Measurements from ENCODE around the gene LRRC10B.

LRRC10B gene

GRCh38 chr11:61533039-61533375, 24.5 kb downstream of the LRRC10B start:
- no peak for DNase-seq

DNA sequence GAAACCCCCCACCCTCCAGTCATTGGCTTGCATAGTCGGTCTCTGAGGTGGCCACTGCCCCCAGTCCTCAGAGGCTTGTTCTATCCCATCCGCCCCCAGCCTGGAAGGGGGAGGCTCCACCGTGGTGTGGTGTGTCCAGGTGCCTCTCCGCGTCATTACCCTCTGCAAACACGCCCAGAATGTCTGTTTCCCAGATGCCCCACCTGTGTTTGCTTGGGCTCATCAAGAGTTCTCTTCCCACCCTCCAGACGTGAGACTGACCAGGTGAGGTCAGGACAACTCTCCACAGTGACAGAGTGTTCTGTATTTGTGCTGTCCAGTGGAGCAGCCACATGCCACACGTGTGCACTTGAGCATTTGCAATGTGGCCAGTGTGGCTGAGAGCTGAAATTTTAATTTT, 24.9 kb downstream of the LRRC10B start:
- no peak for DNase-seq

GRCh38 chr11:61534025-61534932, 25.7 kb downstream of the LRRC10B start:
- DNase-seq: no peak

DNA sequence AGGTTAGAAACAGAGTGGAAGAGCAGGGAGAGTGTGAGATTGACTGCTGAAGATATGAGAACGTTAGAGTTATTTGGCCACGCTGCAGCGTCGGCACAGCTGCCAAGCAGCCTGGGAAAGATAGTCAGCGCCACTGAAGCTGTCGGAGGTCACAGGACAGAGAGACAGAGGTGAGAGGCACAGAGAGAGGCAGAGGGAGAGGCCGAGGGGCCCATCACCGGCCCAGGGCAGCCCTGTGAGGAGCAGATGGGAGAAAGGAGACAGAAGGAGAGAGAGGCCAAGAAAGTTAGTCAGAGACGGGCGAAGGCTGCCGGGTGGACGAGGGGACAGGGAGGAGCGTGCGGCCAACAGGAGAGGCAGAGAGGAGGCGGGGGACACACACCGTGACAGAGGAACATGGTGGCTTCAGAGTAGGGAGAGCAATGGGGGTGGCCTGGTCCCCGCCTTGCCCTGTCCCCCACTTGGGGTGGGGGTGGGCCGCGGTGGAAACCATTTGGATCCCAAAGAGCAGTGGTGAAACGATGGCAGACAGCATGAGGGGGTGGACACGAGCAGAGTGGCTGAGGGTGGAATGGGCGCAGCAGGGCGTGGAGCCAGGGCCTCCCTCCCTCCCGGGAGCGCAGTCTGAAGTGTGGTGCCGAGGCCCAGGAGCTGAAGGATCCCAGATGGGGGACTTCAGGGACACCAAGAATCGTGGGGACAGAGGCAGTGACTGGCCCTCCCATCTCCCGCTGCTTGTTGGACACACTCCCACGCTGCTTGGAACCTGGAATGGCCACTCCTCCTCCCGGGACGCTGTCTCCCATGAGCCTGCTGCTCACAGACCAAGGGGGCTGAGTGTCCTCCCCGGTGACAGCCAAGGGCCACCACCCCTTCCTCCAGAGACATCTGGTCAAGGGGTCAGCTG, 26.6 kb downstream of the LRRC10B start:
- DNase-seq: no peak

DNA sequence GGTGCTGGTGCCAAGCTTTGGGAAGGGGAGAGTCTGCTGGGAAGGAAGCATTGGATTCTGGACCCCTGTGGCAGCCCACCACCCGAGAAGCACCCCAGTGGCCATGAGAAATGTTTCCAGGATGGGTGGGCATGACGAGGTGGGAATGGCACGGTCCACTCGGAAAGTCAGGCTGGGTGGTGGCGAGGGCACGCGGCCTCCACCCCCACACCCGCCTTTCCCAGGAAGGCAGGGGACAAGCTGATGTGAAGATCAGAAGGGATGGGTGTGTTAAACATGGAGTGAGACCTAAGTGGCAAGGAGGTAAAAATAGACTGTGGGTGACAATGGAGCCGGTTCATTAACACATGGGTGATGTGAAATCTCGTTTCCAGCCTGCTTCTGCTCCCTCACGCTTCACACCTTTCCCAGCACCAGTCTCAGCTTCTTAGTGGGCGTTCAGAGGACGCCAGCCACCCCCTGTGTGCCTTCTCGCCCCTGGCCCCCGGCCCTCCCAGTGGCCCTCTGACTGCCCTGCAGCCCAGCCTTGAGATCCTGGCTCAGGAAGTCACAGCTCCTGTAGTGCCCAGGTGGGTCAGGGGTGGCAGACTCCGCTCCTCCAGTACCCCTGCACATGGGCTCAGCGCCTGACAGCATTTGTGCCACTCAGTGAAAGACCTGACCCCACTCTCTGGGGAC, 27.6 kb downstream of the LRRC10B start:
- no peak for DNase-seq

GRCh38 chr11:61536676-61537270, 28.2 kb downstream of the LRRC10B start:
- no peak for DNase-seq

GRCh38 chr11:61537326-61537725, 28.8 kb downstream of the LRRC10B start:
- no peak for DNase-seq

DNA sequence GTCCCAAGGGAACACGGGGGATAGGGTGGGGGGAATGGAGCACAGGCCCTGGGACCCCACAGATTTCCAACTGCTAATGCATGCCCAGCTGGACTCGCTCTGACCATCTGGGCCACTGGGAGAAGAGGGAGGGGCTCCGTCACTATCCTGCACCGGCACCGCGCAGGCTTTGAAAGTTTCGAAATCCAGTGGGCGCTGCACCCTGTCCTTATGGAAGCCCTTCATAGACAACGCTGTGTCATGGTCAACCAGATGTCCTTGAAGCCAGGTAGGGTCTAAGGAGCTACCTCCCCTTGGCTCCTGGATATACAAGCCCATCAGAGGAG, 30.1 kb downstream of the LRRC10B start:
- DNase-seq: no peak

- no peak for DNase-seq
Measured at GRCh38 chr11:61539006-61539405, 30.5 kb downstream of the LRRC10B start.

DNA sequence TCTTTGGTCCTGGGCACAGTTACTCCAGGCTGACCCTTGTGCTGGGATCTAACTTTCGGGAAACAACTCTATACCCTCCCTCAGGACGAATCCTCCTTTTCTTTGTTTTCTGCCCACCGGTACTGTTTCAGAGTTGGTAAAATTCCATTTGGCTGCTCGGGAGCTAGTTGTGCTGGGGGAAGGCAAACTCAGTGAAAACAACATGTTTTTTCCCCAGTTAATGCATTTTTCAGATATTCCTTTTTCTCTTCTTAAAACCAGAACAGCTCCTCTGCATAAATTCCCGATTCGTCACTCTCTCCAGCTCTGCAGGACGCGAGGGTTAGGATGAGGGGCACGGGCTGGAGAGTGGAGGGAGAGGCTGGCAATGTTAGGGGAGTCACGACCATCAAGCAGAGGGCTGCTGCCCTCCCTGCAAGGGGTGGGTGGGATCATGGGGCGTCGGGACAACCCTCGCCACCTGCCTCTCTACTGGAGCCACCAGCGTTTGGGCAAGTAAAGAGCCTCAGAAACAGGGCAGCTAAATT, 31.3 kb downstream of the LRRC10B start:
- no peak for DNase-seq

- no peak for DNase-seq
Measured at GRCh38 chr11:61540528-61540927, 32.0 kb downstream of the LRRC10B start.

DNA sequence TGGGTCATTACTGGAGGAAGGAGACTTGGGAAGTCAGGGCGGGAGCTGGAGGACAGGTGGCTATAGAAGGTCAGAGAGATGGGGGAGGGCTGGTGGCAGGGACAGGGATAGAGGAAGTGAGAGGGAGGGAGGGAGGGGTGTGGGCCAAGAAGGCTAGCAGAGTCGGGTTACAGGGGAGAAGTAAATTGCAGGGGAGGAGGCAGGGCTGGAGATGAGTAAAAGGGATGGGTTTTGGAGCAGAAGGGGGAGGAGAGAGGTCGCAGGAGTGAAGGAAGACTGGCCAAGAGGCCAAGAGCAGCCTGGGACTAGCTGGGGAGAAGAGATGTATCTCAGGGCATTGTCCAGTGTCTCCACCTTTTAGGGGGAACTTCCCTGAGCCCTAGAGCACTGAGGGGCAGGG, 33.0 kb downstream of the LRRC10B start:
- DNase-seq: peak; percentile 74

GRCh38 chr11:61542024-61542461, 33.5 kb downstream of the LRRC10B start:
- no peak for DNase-seq

- no peak for DNase-seq
Measured at GRCh38 chr11:61542705-61543104, 34.2 kb downstream of the LRRC10B start.

DNA sequence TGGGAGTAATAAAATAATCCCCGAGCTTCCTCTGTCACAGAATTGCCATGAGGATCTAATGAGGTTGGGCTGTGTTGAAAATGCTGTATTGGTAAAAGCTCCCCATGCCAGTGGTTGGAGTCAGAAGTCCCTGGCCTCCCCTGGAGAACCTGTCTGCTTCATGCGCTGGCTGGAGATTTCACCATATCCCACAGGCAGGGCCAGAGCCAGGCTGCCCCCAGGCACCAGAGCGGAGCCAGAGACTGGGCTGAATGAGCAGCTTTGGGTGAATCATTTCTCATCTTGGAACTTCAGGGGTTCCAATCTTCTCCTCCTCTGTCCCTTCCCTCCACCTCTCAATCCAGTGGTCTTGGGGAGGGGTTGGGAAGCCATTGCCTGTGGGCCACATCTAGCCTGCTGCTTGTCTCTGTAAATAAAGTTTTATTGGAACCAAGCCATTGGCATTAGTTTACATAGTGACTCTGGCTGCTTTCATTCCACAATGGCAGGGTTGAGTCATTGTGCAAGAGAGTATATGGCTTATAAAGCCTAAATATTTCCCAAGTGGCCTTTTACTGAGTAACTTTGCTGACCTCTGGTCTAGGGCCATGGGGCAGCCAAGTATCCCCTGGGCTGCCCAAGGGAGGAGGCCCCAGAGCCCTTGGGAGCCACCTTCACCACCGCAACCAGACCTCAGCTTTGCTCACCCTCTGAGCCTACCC, 35.2 kb downstream of the LRRC10B start:
- no peak for DNase-seq

- no peak for DNase-seq
Measured at GRCh38 chr11:61544466-61544865, 35.9 kb downstream of the LRRC10B start.

GRCh38 chr11:61545341-61545740, 36.8 kb downstream of the LRRC10B start:
- peak; percentile 11 for DNase-seq

GRCh38 chr11:61545921-61546320, 37.4 kb downstream of the LRRC10B start:
- DNase-seq: no peak

GRCh38 chr11:61546663-61547062, 38.1 kb downstream of the LRRC10B start:
- DNase-seq: no peak

DNA sequence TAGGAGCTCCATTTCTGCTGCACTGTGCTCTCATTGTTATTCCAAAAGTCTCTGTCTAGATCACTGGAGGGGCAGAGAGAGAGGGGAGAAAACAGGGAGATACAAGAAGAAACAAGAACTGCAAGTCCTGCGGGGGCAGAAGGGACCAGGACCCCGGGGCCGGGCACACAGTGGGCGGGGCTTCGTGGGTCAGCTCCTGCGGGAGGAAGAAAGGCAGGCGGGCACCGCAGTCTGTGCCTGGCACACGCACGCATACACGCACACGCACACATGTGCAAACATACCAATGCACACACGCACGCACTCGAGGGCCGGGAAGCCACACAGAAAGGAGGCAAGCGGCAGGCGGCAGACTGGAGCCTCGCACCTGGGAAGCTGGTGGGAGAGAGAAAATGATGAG, 38.7 kb downstream of the LRRC10B start:
- DNase-seq: no peak

DNA sequence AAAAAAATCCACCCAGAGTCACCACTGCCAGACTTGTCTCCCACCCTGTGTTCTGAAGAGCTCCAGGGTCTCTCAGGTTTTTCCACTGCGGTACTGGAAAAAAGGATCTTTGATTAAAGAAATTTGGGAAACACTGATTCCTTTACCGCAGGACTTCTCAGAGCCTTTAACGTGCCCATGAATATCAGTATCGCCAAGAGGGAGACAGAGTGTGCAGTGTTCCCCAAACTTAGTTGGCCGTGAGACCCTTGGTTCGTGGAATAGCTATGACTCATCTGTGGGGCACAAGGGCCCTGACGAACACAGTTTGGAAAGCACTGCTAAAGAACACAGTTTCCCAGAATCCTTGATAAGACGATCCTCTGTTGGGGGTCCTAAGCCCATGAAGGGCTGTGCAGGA, 40.6 kb downstream of the LRRC10B start:
- no peak for DNase-seq

Data from OCI-M1 (cell line).